ENCODE results near the gene IPMK. TPM values are rescaled to one million over a fixed set of nuclear protein-coding genes. Genes with fewer than 3 reads are reported as not detected.

IPMK gene
- total and polyA plus RNA-seq, 4 donors = 2.6 to 16.7 (median 5.0) TPM

Other genes with a start within 250 kb of the IPMK start
- gene CISD1, start 1.3 kb upstream of the IPMK start, total RNA-seq = 10 to 100 TPM; 10.3 to 20.3 TPM
- 10 to 100 TPM; 12.9 to 24.1 TPM for gene CISD1, start 1.3 kb upstream of the IPMK start, polyA plus RNA-seq
- gene UBE2D1, start 67.1 kb upstream of the IPMK start, total RNA-seq = 10 to 100 TPM; 15.6 to 26.4 TPM
- gene UBE2D1, start 67.1 kb upstream of the IPMK start, polyA plus RNA-seq = 10 to 100 TPM; 15.6 to 30.5 TPM
- 10 to 100 TPM; 25.3 to 27.0 TPM for gene TFAM, start 117.5 kb upstream of the IPMK start, total RNA-seq
- gene TFAM, start 117.5 kb upstream of the IPMK start, polyA plus RNA-seq = 10 to 100 TPM in 1 of 2 donors, 1 to 10 TPM in 1; 5.9 to 16.4 TPM
- gene BICC1, start 245.0 kb upstream of the IPMK start, total RNA-seq = 10 to 100 TPM in 1 of 2 donors, 1 to 10 TPM in 1; 9.1 to 43.1 TPM
- gene BICC1, start 245.0 kb upstream of the IPMK start, polyA plus RNA-seq = 1 to 10 TPM; 2.3 to 2.7 TPM